Liver (tissue), 9 donors: Measurements from ENCODE around the gene ZFC3H1. TPM values are rescaled to one million over a fixed set of nuclear protein-coding genes. Genes with fewer than 3 reads are reported as not detected.

Experiments
- DNase-seq: peaks from one replicate; pipeline ENCODE4 v3.0.0-alpha.2; 2017; ENCODE audit warnings: low spot score
- H3K27ac ChIP-seq, 2 donors: one replicate each; pipeline ENCODE4 v1.7.0; 2013; ENCODE audit warnings: inconsistent platforms in 2 of 2, low read length in 2 of 2, control low read depth in 1 of 2, low read depth in 1 of 2, mild to moderate bottlenecking in 1 of 2
- H3K27me3 ChIP-seq, 4 donors: one replicate each; pipeline versions ENCODE4 v1.6.1 to v1.7.0; 2013; ENCODE audit warnings: low read length in 3 of 4, inconsistent platforms in 1 of 4, mild to moderate bottlenecking in 1 of 4, moderate library complexity in 1 of 4; ENCODE audit not compliant: control insufficient read depth in 4 of 4, insufficient read depth in 4 of 4
- H3K36me3 ChIP-seq, 4 donors: one replicate each; pipeline versions ENCODE4 v1.6.1 to v1.7.0; 2013; ENCODE audit warnings: low read length in 3 of 4, mild to moderate bottlenecking in 3 of 4, low read depth in 1 of 4, moderate library complexity in 1 of 4; ENCODE audit not compliant: control insufficient read depth in 4 of 4, insufficient read depth in 3 of 4
- H3K4me1 ChIP-seq, 4 donors: one replicate each; pipeline versions ENCODE4 v1.6.1 to v1.7.0; 2013; ENCODE audit warnings: low read length in 3 of 4, mild to moderate bottlenecking in 3 of 4, moderate library complexity in 1 of 4; ENCODE audit not compliant: control insufficient read depth in 4 of 4, insufficient read depth in 4 of 4
- H3K4me3 ChIP-seq, 3 donors: one replicate each; pipeline versions ENCODE4 v1.6.1 to v1.7.0; 2013; ENCODE audit warnings: low read length in 3 of 3, control low read depth in 1 of 3, low read depth in 1 of 3, mild to moderate bottlenecking in 1 of 3
- H3K9ac ChIP-seq, 2 donors: one replicate each; pipeline ENCODE4 v1.7.0; 2013; ENCODE audit warnings: low read length in 2 of 2, mild to moderate bottlenecking in 2 of 2, moderate library complexity in 2 of 2, control low read depth in 1 of 2, low read depth in 1 of 2
- H3K9me3 ChIP-seq, 4 donors: one replicate each; pipeline versions ENCODE4 v1.6.1 to v1.7.0; 2013; ENCODE audit warnings: low read length in 3 of 4; ENCODE audit not compliant: control insufficient read depth in 4 of 4
- ATF3 ChIP-seq: IDR thresholded peaks from 2 replicates; pipeline ENCODE4 v1.6.1; 2016; ENCODE audit warnings: antibody characterized with exemption
- FOXA1 ChIP-seq: IDR thresholded peaks from 2 replicates; pipeline ENCODE4 v1.6.1; 2016; ENCODE audit warnings: antibody characterized with exemption
- GABPA ChIP-seq, 2 donors: IDR thresholded peaks in 1 of 2; conservative IDR thresholded peaks in 1 of 2; 2 replicates each; pipeline ENCODE4 v1.6.1; 2016; ENCODE audit warnings: antibody characterized with exemption in 2 of 2, mild to moderate bottlenecking in 1 of 2, moderate library complexity in 1 of 2
- HNF4A ChIP-seq, 2 donors: conservative IDR thresholded peaks; 2 replicates each; pipeline ENCODE4 v1.6.1; 2016; ENCODE audit warnings: antibody characterized with exemption in 2 of 2, mild to moderate bottlenecking in 2 of 2
- HNF4G ChIP-seq: IDR thresholded peaks from 2 replicates; pipeline ENCODE4 v1.6.1; 2016; ENCODE audit warnings: antibody characterized with exemption
- JUND ChIP-seq, 2 donors: IDR thresholded peaks; 2 replicates each; pipeline ENCODE4 v1.6.1; 2016; ENCODE audit warnings: antibody characterized with exemption in 2 of 2
- NR2F2 ChIP-seq: IDR thresholded peaks from 2 replicates; pipeline ENCODE4 v1.6.1; 2016; ENCODE audit warnings: antibody characterized with exemption
- RXRA ChIP-seq, 2 donors: IDR thresholded peaks; 2 replicates each; pipeline ENCODE4 v1.6.1; 2017 to 2018; ENCODE audit warnings: antibody characterized with exemption in 2 of 2, mild to moderate bottlenecking in 1 of 2
- TAF1 ChIP-seq: conservative IDR thresholded peaks from 2 replicates; pipeline ENCODE4 v1.6.1; 2016; ENCODE audit warnings: antibody characterized with exemption, mild to moderate bottlenecking
- ZBTB33 ChIP-seq: IDR thresholded peaks from 2 replicates; pipeline ENCODE4 v1.6.1; 2016; ENCODE audit warnings: antibody characterized with exemption
- WGBS: extraction: QIAGEN DNeasy Blood & Tissue Kit; methylation state at CpG from one replicate; pipeline ENCODE4 v1.1.7; 2013; 5-methylcytosine and 5-hydroxymethylcytosine counted together
- polyA plus RNA-seq, 2 donors: library from polyadenylated mRNA; stranded (reverse) in 1 of 2; unstranded in 1 of 2; fragments of 200-250 nt in 1 of 2; fragments of >200 nt in 1 of 2; fragmentation: Nextera tagmentation in 1 of 2; extraction: Ambion mirVana in 1 of 2; gene quantifications; one replicate each; pipeline versions ENCODE4 v1.2.1 to v1.2.3, GENCODE V29; 2013 to 2015
- total RNA-seq, 2 donors: library from RNA; depleted of rRNA; stranded (reverse); fragments of >200 nt; gene quantifications; one replicate each; pipeline ENCODE4 v1.2.3, GENCODE V29; 2014
- TF ChIP-seq, protein P1 (sequence below): fragments of 150-350 bp; IDR thresholded peaks from 2 replicates; pipeline ENCODE4 v1.5.1; 2017; ENCODE audit warnings: improper control_type of control experiment, low read depth, low read length; ENCODE audit not compliant: missing input control
- TF ChIP-seq, protein P2 (sequence below): IDR thresholded peaks from 2 replicates; pipeline ENCODE4 v1.6.1; 2016; ENCODE audit warnings: antibody characterized with exemption, mild to moderate bottlenecking
- donor health status: healthy.
- donor health status: healthy.
- donor health status: healthy.
- donor health status: healthy.
- donor health status: healthy.

The ZFC3H1 gene
- total and polyA plus RNA-seq, 4 donors = 3.4 to 32.3 (median 8.6) TPM

- Histone ChIP-seq H3K36me3 (peaks cover 12 to 87% (median 64%) of the 10 kb centered on the region in 4 donors), H3K4me3 (no peak overlapping the region), H3K27ac (no peak overlapping the region), H3K9me3 (no peaks in the 10 kb centered on the region), H3K4me1 (no peaks in the 10 kb centered on the region), H3K9ac (no peak overlapping the region), H3K27me3 (no peaks in the 10 kb centered on the region)
- DNase-seq = no peak
- TF ChIP-seq ATF3 = no peak
- TF ChIP-seq FOXA1 = no peak
- no peak for TF ChIP-seq NR2F2
- TF ChIP-seq, protein P1, sequence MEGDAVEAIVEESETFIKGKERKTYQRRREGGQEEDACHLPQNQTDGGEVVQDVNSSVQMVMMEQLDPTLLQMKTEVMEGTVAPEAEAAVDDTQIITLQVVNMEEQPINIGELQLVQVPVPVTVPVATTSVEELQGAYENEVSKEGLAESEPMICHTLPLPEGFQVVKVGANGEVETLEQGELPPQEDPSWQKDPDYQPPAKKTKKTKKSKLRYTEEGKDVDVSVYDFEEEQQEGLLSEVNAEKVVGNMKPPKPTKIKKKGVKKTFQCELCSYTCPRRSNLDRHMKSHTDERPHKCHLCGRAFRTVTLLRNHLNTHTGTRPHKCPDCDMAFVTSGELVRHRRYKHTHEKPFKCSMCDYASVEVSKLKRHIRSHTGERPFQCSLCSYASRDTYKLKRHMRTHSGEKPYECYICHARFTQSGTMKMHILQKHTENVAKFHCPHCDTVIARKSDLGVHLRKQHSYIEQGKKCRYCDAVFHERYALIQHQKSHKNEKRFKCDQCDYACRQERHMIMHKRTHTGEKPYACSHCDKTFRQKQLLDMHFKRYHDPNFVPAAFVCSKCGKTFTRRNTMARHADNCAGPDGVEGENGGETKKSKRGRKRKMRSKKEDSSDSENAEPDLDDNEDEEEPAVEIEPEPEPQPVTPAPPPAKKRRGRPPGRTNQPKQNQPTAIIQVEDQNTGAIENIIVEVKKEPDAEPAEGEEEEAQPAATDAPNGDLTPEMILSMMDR = no peak
- no peak for TF ChIP-seq TAF1
- no peak for TF ChIP-seq HNF4G
- TF ChIP-seq, protein P2, sequence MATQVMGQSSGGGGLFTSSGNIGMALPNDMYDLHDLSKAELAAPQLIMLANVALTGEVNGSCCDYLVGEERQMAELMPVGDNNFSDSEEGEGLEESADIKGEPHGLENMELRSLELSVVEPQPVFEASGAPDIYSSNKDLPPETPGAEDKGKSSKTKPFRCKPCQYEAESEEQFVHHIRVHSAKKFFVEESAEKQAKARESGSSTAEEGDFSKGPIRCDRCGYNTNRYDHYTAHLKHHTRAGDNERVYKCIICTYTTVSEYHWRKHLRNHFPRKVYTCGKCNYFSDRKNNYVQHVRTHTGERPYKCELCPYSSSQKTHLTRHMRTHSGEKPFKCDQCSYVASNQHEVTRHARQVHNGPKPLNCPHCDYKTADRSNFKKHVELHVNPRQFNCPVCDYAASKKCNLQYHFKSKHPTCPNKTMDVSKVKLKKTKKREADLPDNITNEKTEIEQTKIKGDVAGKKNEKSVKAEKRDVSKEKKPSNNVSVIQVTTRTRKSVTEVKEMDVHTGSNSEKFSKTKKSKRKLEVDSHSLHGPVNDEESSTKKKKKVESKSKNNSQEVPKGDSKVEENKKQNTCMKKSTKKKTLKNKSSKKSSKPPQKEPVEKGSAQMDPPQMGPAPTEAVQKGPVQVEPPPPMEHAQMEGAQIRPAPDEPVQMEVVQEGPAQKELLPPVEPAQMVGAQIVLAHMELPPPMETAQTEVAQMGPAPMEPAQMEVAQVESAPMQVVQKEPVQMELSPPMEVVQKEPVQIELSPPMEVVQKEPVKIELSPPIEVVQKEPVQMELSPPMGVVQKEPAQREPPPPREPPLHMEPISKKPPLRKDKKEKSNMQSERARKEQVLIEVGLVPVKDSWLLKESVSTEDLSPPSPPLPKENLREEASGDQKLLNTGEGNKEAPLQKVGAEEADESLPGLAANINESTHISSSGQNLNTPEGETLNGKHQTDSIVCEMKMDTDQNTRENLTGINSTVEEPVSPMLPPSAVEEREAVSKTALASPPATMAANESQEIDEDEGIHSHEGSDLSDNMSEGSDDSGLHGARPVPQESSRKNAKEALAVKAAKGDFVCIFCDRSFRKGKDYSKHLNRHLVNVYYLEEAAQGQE = no peak
- no peak for TF ChIP-seq GABPA (IDR thresholded peaks at IDR 0.05 in 1 of 2, conservative IDR thresholded peaks at IDR 0.05 in 1 of 2)
- TF ChIP-seq JUND (IDR thresholded peaks at IDR 0.05) = no peak
- no peak for TF ChIP-seq HNF4A (conservative IDR thresholded peaks at IDR 0.05)
- no peak for TF ChIP-seq RXRA (IDR thresholded peaks at IDR 0.05)
- no peak for TF ChIP-seq ZBTB33
- 97% methylated on average over 2 of the region's 2 CpGs for WGBS
These were observed 38.2 kb downstream of the ZFC3H1 start for GRCh38 chr12:71625476-71625875.

DNA sequence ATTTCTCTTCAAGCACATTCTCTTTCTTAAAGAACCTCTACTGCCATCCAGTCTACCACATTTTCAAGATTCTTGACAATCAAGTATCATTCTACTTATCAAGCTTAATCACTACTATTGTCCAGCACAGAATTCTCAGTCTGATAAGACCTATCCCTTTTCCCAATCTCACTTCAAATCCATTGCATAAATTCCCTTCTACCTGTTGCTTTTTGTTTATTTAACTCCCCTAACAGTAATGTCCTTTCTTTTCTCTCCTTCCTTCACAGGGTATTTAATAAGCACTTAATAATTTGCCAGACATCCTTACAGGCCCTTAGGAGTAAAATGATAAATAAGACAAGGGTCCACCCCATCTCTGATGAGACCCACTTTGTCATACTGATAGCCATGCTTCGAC, 41.7 kb downstream of the ZFC3H1 start:
- H3K9ac ChIP-seq = no peak overlapping the region

More for the DNA sequence above, 41.7 kb downstream of the ZFC3H1 start:
- DNase-seq = no peak
- Histone ChIP-seq H3K9me3 (no peaks in the 10 kb centered on the region), H3K4me3 (no peak overlapping the region), H3K36me3 (peaks cover 9 to 86% (median 62%) of the 10 kb centered on the region in 4 donors), H3K27ac (no peak overlapping the region), H3K4me1 (no peaks in the 10 kb centered on the region), H3K27me3 (no peaks in the 10 kb centered on the region)
- 93% methylated on average over 1 of the region's 1 CpG for WGBS
- TF ChIP-seq RXRA (IDR thresholded peaks at IDR 0.05) (no peak), NR2F2 (no peak), HNF4G (no peak), ZBTB33 (no peak)
